GM12878 (cell line): ENCODE data around the gene LMX1A. TPM values are rescaled to one million over a fixed set of nuclear protein-coding genes. Genes with fewer than 3 reads are reported as not detected.

Source experiments
- ATAC-seq: fragments of 200-7000 bp; cut with Tn5 transposase; 3 replicates; pipeline ENCODE4 v1.9.1; 2020; ENCODE audit warnings: mild to moderate bottlenecking, moderate library complexity
- BruUV-seq: library from RNA; stranded (reverse); fragments of 400-500 nt; replicated peaks from 2 replicates; lab custom pipeline; 2021; lab: Mats Ljungman, UMichigan
- CTCF ChIA-PET: fragments of 300-600 bp; sonication (Branson Sonifier 250); formaldehyde crosslinking; extraction: SDS; loops from one replicate; lab custom pipeline; 2021; ENCODE audit warnings: inconsistent platforms; lab: Yijun Ruan, JAX
- POLR2A ChIA-PET: fragments of 350-600 bp; formaldehyde crosslinking; extraction: SDS; loops from one replicate; lab custom pipeline; 2021; ENCODE audit warnings: inconsistent platforms; lab: Charles Lee
- RAD21 ChIA-PET: fragments of 300-600 bp; sonication (Branson Sonifier 250); formaldehyde crosslinking; loops from one replicate; lab custom pipeline; 2023; ENCODE audit warnings: antibody characterized with exemption; ENCODE audit not compliant: unreplicated experiment; lab: Charles Lee
- SMC1A ChIA-PET: fragments of 300-600 bp; sonication (Branson Sonifier 250); formaldehyde crosslinking; loops from one replicate; lab custom pipeline; 2023; ENCODE audit not compliant: unreplicated experiment, uncharacterized antibody; lab: Charles Lee
- DNase-seq: peaks from one replicate; pipeline ENCODE4 v3.0.0-alpha.2; 2011; ENCODE audit warnings: low read depth, low spot score
- FAIRE-seq: peaks from 3 replicates; lab custom pipeline; 2011; peaks lifted over from hg19 to GRCh38; lab: Jason Lieb, UNC
- H2AFZ ChIP-seq: 2 replicates; pipeline ENCODE4 v1.6.0; 2011; ENCODE audit warnings: low read depth, low read length, control low read depth; ENCODE audit not compliant: control insufficient read depth
- H3K27ac ChIP-seq: 2 replicates; pipeline ENCODE4 v1.5.1; 2011; ENCODE audit warnings: control low read depth; ENCODE audit not compliant: control insufficient read depth, insufficient read depth
- H3K27me3 ChIP-seq, 2 experiments: replicated peaks in 1 of 2; 2 replicates each; pipeline versions ENCODE4 v1.6.0 to v1.6.1; 2011; ENCODE audit warnings: low read length in 1 of 2; ENCODE audit not compliant: control insufficient read depth in 2 of 2, insufficient read depth in 2 of 2
- H3K36me3 ChIP-seq, 2 experiments: 2 replicates each; pipeline ENCODE4 v1.5.1; 2011; ENCODE audit warnings: low read length in 1 of 2; ENCODE audit not compliant: control insufficient read depth in 2 of 2, insufficient read depth in 2 of 2
- H3K4me1 ChIP-seq: 2 replicates; pipeline ENCODE4 v1.6.1; 2011; ENCODE audit warnings: mild to moderate bottlenecking, low read length, moderate library complexity, mixed read lengths; ENCODE audit not compliant: control insufficient read depth, insufficient read depth
- H3K4me2 ChIP-seq: 2 replicates; pipeline ENCODE4 v1.6.0; 2011; ENCODE audit warnings: control low read depth; ENCODE audit not compliant: control insufficient read depth, insufficient read depth
- H3K4me3 ChIP-seq: fragments of 200-600 bp; sonication (generic); 2 replicates; pipeline ENCODE4 v1.5.1; 2016
- H3K79me2 ChIP-seq: 2 replicates; pipeline ENCODE4 v1.6.0; 2011; ENCODE audit warnings: low read length; ENCODE audit not compliant: control insufficient read depth, insufficient read depth
- H3K9ac ChIP-seq: 2 replicates; pipeline ENCODE4 v1.8.0; 2011; ENCODE audit warnings: low read length, control low read depth, mixed read lengths; ENCODE audit not compliant: control insufficient read depth, insufficient read depth
- H3K9me3 ChIP-seq: replicated peaks from 3 replicates; pipeline ENCODE4 v1.5.1; 2011; ENCODE audit warnings: mild to moderate bottlenecking, low read length; ENCODE audit not compliant: control insufficient read depth, insufficient read depth
- H4K20me1 ChIP-seq: 2 replicates; pipeline ENCODE4 v1.6.0; 2011; ENCODE audit not compliant: control insufficient read depth, insufficient read depth
- ASH2L ChIP-seq: fragments of 300-600, 200-600 bp; sonication (generic); IDR thresholded peaks from 2 replicates; pipeline ENCODE4 v1.6.1; 2017; ENCODE audit warnings: low read depth, mild to moderate bottlenecking, borderline replicate concordance
- LARP7 ChIP-seq: fragments of 450-650 bp; IDR thresholded peaks from 2 replicates; pipeline ENCODE4 v1.6.1; 2017; ENCODE audit warnings: mild to moderate bottlenecking
- RAD51 ChIP-seq: fragments of 450-650 bp; IDR thresholded peaks from 2 replicates; pipeline ENCODE4 v1.6.1; 2016; ENCODE audit warnings: moderate library complexity, mild to moderate bottlenecking, inconsistent platforms
- REST ChIP-seq: IDR thresholded peaks from 2 replicates; pipeline ENCODE4 v1.6.1; 2012; ENCODE audit warnings: mild to moderate bottlenecking, low read depth, low read length
- SP1 ChIP-seq: IDR thresholded peaks from one replicate; pipeline ENCODE4 v1.6.1; 2011; ENCODE audit warnings: low read depth, low read length
- SPI1 ChIP-seq: IDR thresholded peaks from 2 replicates; pipeline ENCODE4 v1.6.1; 2011; ENCODE audit warnings: low read depth, mild to moderate bottlenecking, low read length, moderate library complexity, borderline replicate concordance; ENCODE audit not compliant: insufficient read depth
- SUPT20H ChIP-seq: IDR thresholded peaks from 2 replicates; pipeline ENCODE4 v1.6.1; 2011; ENCODE audit warnings: low read depth, mild to moderate bottlenecking, low read length, moderate library complexity, borderline replicate concordance; ENCODE audit not compliant: control insufficient read depth
- TBL1XR1 ChIP-seq: IDR thresholded peaks from 2 replicates; pipeline ENCODE4 v1.6.1; 2012; ENCODE audit warnings: low read depth, low read length, improper control_type of control experiment
- WGBS: methylation state at CpG from one replicate; pipeline ENCODE4 v1.1.6; 2016; ENCODE audit warnings: low lambda C conversion rate; ENCODE audit not compliant: insufficient replicate concordance, insufficient coverage; ENCODE audit errors: missing lambda C conversion rate; 5-methylcytosine and 5-hydroxymethylcytosine counted together
- in situ Hi-C: fragments of 300-500 bp; cut with MboI; formaldehyde crosslinking; loops from 9 replicates; pipeline ENCODE4 v1.14.3; 2018; ENCODE audit warnings: mixed read lengths
- intact Hi-C: fragments of 100-400 bp; cut with micrococcal nuclease; formaldehyde crosslinking; loops from one replicate; pipeline ENCODE4 v1.14.2; 2022; ENCODE audit not compliant: unreplicated experiment
- polyA plus RNA-seq, 11 experiments: library from polyadenylated mRNA; depleted of rRNA in 4 of 11; unstranded in 6 of 11; stranded (reverse) in 5 of 11; fragments of >200 nt; fragmentation: Nextera tagmentation in 4 of 11; fragmentation: Illumina TruSeq in 1 of 11; extraction: Ambion mirVana in 4 of 11; extraction: Trizol in 1 of 11; gene quantifications; 1 replicate in 1 of 11; 2 replicates in 10 of 11; pipeline versions ENCODE4 v1.2.1 to v1.2.3, GENCODE V29; 2011 to 2016; ENCODE audit warnings: inconsistent platforms in 2 of 11, missing spikeins in 2 of 11, low read depth in 1 of 11
- total RNA-seq, 4 experiments: library from RNA; depleted of rRNA in 3 of 4; stranded (reverse); fragments of >200 nt in 3 of 4; fragmentation: Illumina TruSeq in 1 of 4; extraction: Trizol in 1 of 4; gene quantifications; 2 replicates each; pipeline versions ENCODE4 v1.2.1 to v1.2.3, GENCODE V29; 2013 to 2021

The LMX1A gene
- total and polyA plus RNA-seq, 10 of the 15 experiments (the other 5 are each of a cell fraction or from before 2014, with no cell fraction given): not detected

GRCh38 chr1:165234149-165234548 is 122.4 kb downstream of the LMX1A start (continued):
- TF ChIP-seq SUPT20H: no peak
- no peak for TF ChIP-seq ASH2L
- no peak for TF ChIP-seq TBL1XR1
- no peak for TF ChIP-seq RAD51

GRCh38 chr1:165228676-165229075 is 127.8 kb downstream of the LMX1A start:
- H3K4me1 ChIP-seq: no peaks in the 10 kb centered on the region
- WGBS: 0% methylated on average over 2 of the region's 2 CpGs
- no peaks in the 10 kb centered on the region for H3K79me2 ChIP-seq
- H3K9ac ChIP-seq: no peak overlapping the region
- H2AFZ ChIP-seq: no peak overlapping the region
- SMC1A ChIA-PET: no interaction called here
- no peak overlapping the region for H3K4me2 ChIP-seq
- intact Hi-C loops: no loop called here
- no peaks in the 10 kb centered on the region for H3K36me3 ChIP-seq
- H4K20me1 ChIP-seq: no peaks in the 10 kb centered on the region
- DNase-seq (no peak), FAIRE-seq (no peak), ATAC-seq (no peak)
- H3K27ac ChIP-seq: no peak overlapping the region
- RAD21 ChIA-PET: no interaction called here
- CTCF ChIA-PET: interaction anchor here (0.9 kb wide), 1 partner anchor 29 kb away, joined by 3 read pairs; no protein-coding TSS in a partner anchor
- H3K9me3 ChIP-seq: no peaks in the 10 kb centered on the region
- H3K27me3 ChIP-seq: no peaks in the 10 kb centered on the region; a peak in 1 of 4 replicates
- no TSS peak for BruUV-seq
- POLR2A ChIA-PET: no interaction called here
- TF ChIP-seq LARP7: no peak
- no peak for TF ChIP-seq SUPT20H
- TF ChIP-seq SPI1: 0 out of 2 replicates have a peak, but pooled peaks have one; percentile 22
- TF ChIP-seq REST: peak; percentile 79
- no peak for TF ChIP-seq SP1
- in situ Hi-C loops: no loop called here
- H3K4me3 ChIP-seq: no peak overlapping the region
